Measurements from ENCODE around the gene CARD14. TPM values are rescaled to one million over a fixed set of nuclear protein-coding genes. Genes with fewer than 3 reads are reported as not detected.
A peak's percentile ranks its signal among the peaks of the same experiment; 100 is the strongest.

The CARD14 gene
- total RNA-seq, 6 donors from 2014 or later, result 0.15 to 7.3 (median 1.0) TPM

GRCh38 chr17:80125656-80126448 is 44.0 kb upstream of the CARD14 start:
- H3K27me3 ChIP-seq, result no peaks in the 10 kb centered on the region
- 61 to 67% methylated on average over 14 of the region's 14 CpGs for WGBS, 2 donors
- TF ChIP-seq EP300 (IDR thresholded peaks at IDR 0.05) (no peak), POLR2A (IDR thresholded peaks at IDR 0.05) (no peak), CTCF (IDR thresholded peaks at IDR 0.05) (no peak), POLR2AphosphoS5 (IDR thresholded peaks at IDR 0.05) (no peak)
- H3K4me1 ChIP-seq, result no peaks in the 10 kb centered on the region
- DNase-seq, result no peak
- peak in 1 of 2 donors; percentile 68 for ATAC-seq (ENCODE audit: low FRiP score in 2 of 2)
- no peaks in the 10 kb centered on the region for H3K9me3 ChIP-seq
- no peak overlapping the region for H3K27ac ChIP-seq
- H3K4me3 ChIP-seq, result no peak overlapping the region
- H3K36me3 ChIP-seq, result no peaks in the 10 kb centered on the region

GRCh38 chr17:80126449-80126715 is 43.4 kb upstream of the CARD14 start:
- no peak overlapping the region for H3K4me3 ChIP-seq
- H3K27ac ChIP-seq, result no peak overlapping the region
- DNase-seq (no peak), ATAC-seq (ENCODE audit: low FRiP score in 2 of 2) (no peak)
- WGBS, 2 donors, result 74 to 85% methylated on average over 3 of the region's 3 CpGs
- no peaks in the 10 kb centered on the region for H3K4me1 ChIP-seq
- H3K9me3 ChIP-seq, result no peaks in the 10 kb centered on the region
- TF ChIP-seq EP300 (IDR thresholded peaks at IDR 0.05) (no peak), CTCF (IDR thresholded peaks at IDR 0.05) (no peak), POLR2AphosphoS5 (IDR thresholded peaks at IDR 0.05) (no peak), POLR2A (IDR thresholded peaks at IDR 0.05) (no peak)
- no peaks in the 10 kb centered on the region for H3K27me3 ChIP-seq
- H3K36me3 ChIP-seq, result no peaks in the 10 kb centered on the region

GRCh38 chr17:80129006-80129565 is 40.7 kb upstream of the CARD14 start:
- no peak for DNase-seq

GRCh38 chr17:80130992-80131391 is 38.8 kb upstream of the CARD14 start:
- Histone ChIP-seq H3K27ac (no peak overlapping the region), H3K9me3 (no peaks in the 10 kb centered on the region), H3K27me3 (no peaks in the 10 kb centered on the region), H3K4me3 (no peak overlapping the region), H3K36me3 (peaks cover 23 to 32% (median 29%) of the 10 kb centered on the region in 4 donors), H3K4me1 (no peaks in the 10 kb centered on the region)
- 88 to 91% methylated on average over 3 of the region's 3 CpGs for WGBS, 2 donors
- ATAC-seq (ENCODE audit: low FRiP score in 2 of 2), result no peak
- TF ChIP-seq POLR2AphosphoS5 (IDR thresholded peaks at IDR 0.05) (no peak), POLR2A (IDR thresholded peaks at IDR 0.05) (no peak), CTCF (IDR thresholded peaks at IDR 0.05) (no peak), EP300 (IDR thresholded peaks at IDR 0.05) (no peak)
- no peak for DNase-seq

More at GRCh38 chr17:80129006-80129565, 40.7 kb upstream of the CARD14 start:
- peaks cover 8 to 13% (median 11%) of the 10 kb centered on the region in 4 donors for H3K36me3 ChIP-seq
- 32 to 42% methylated on average over 4 of the region's 4 CpGs for WGBS, 2 donors
- H3K9me3 ChIP-seq, result no peaks in the 10 kb centered on the region
- H3K4me3 ChIP-seq, result no peak overlapping the region
- TF ChIP-seq CTCF (IDR thresholded peaks at IDR 0.05) (no peak), EP300 (IDR thresholded peaks at IDR 0.05) (no peak), POLR2A (IDR thresholded peaks at IDR 0.05) (no peak), POLR2AphosphoS5 (IDR thresholded peaks at IDR 0.05) (no peak)
- H3K27me3 ChIP-seq, result no peaks in the 10 kb centered on the region
- no peak overlapping the region for H3K27ac ChIP-seq
- H3K4me1 ChIP-seq, result no peaks in the 10 kb centered on the region
- no peak for ATAC-seq (ENCODE audit: low FRiP score in 2 of 2)

Data from upper lobe of left lung (tissue), 6 donors.